GM19193 (cell line): Measurements from ENCODE around the gene FGF21.

ENCODE experiments used
- POLR2A ChIP-seq: IDR thresholded peaks from 4 replicates; pipeline ENCODE4 v1.6.1; 2011; ENCODE audit not compliant: insufficient read depth, insufficient read length; ENCODE audit errors: extremely low read depth

Gene FGF21, protein sequence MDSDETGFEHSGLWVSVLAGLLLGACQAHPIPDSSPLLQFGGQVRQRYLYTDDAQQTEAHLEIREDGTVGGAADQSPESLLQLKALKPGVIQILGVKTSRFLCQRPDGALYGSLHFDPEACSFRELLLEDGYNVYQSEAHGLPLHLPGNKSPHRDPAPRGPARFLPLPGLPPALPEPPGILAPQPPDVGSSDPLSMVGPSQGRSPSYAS

DNA sequence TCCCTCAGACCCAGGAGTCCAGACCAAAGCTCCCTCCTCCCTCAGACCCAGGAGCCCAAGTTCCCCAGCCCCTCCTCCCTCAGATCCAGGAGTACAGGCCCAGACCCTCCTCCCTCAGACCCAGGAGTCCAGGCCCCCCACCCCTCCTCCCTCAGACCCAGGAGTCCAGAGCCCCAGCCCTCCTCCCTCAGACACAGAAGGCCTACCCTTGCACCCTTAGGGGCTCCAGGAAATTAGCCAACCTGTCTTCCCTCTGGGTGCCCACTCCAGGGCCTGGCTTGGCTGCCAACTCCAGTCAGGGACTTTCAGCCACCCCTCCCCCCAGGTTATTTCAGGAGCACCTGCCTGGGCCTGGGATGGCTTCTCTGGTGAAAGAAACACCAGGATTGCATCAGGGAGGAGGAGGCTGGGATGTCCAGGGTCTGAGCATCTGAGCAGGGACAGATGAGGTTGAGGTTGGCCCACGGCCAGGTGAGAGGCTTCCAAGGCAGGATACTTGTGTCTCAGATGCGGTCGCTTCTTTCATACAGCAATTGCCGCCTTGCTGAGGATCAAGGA lies at the start of gene FGF21:
Gene FGF21 (plus strand): TSS at position 441 of the 558 bp plus-strand sequence. CDS start 713 bp downstream, outside the sequence.
- TF ChIP-seq POLR2A, result no peak

DNA sequence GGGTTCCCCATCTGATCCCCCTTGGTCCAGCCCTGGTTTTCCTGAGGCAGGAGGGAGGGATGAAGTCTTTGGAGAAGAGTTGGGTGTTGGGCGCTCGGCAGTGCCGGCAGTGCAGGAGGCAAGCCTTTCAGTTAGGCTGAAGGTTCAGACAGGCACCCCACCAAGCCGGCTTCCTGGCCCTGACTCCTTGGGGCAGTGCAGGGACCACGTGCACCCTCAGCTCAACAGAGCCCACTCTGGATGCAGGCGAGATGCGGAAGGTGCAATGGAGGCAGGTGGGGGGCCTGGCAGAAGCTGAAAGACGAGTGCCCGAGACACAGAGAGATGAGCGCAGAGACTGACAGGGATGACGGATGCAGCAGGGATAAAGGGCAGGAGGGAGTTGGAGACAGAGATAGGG lies 46.9 kb upstream of the FGF21 start:
- no peak for TF ChIP-seq POLR2A

DNA sequence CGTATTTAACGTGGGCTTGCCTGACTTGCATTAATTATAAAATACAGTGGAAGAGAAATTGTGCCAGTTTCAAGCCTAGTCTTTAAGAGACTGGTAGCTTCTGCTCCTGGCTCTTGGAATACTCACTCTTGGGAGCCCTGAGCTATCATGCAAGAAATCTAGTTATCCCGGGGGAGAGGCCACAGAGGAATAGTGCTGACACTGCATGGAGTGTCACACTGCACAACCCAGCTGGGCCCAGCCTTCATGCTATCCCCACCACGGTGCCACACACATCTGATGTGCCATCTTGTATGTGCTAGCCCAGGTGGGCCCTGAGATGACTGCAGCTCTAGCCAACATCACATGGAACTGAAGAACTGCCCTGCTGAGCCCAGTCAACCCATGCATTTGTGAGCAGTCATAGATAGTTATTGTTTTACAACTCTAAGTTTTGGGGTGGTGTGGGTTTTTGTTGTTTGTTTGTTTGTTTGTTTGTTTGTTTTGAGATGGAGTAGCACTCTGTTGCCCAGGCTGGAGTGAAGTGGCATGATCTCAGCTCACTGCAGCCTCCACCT lies 44.1 kb upstream of the FGF21 start:
- no peak for TF ChIP-seq POLR2A

DNA sequence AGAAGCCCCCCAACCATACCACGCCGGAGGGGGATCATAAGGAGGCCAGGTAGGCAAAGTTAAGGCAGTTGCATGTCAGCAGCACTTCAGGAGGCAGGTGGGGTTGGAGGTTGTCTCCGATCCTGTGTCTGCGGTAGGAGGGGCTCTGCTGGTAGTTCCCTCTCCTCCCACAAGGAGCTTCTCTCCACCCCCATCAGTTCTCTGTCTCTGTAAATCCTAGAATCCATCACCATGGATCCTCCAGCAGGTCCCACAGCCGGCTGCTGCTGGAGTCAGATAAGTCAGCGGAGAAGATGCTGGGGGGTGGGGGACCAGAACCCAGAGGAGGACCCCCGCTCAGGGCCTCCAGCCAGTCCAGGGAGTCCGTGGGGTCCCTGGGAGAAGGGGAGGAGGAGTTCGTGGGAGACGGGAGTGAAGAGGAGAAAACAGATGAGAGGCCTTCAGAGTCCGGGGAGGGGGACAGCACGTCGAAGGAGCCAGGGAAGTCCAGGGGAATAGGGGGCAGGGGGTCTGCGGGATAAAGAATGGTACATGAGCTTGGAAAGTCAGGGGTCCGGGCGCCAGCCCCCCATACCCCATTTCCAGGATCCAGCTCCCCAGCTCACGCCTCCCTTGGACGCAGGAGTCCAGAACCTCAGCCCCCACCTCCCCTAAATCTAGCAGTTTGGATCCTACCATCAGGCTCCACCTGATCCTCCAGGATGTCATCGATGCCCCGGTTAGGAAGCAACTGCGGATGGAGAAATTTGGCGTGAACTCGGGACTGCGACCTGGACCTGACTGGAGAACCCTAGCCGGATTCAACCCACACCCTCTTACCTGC lies 42.1 kb upstream of the FGF21 start:
- no peak for TF ChIP-seq POLR2A

DNA sequence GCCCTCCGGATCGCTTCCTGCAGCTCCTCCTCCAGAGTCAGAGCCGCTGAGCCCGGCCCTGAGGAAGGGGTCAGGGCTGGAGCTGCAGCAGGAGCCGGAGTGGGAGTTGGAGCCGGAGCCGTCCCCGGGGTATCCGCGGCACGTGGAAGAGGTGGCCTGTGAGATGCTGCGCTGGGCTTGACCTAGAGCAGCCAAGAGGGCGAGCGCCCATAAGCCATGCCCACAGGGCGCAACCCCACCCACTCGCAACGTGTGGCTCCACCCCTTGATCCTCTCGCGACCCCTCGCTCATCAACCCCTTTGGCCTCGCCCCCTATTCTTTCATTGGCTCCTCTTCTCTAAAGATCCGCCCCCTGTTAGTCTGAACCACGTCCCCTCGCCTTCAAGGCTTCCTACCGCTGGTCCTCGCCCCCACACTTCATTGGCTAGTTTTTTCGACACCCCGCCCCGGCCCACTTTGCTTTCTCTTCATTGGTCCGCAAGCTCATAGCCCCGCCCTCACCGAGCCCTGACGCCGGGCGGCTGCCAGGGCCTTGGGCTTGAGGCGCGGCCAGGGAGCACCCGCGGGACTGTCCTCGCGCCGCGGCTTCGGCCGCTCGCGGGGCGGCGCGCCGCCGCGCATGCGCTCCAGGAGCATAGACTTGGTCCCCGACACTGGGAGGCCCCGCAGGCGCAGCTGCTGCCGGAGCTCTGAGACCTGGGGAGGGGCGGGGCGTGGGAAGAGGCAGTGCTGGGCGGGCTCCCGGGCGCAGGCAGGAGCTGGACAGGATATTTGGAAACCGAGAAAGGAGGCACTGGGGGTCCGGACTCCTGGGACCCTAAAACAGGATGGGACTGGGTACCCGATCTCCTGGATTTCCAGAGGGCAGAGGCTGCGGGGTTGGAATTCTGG lies 41.2 kb upstream of the FGF21 start:
- peak; percentile 52 for TF ChIP-seq POLR2A

DNA sequence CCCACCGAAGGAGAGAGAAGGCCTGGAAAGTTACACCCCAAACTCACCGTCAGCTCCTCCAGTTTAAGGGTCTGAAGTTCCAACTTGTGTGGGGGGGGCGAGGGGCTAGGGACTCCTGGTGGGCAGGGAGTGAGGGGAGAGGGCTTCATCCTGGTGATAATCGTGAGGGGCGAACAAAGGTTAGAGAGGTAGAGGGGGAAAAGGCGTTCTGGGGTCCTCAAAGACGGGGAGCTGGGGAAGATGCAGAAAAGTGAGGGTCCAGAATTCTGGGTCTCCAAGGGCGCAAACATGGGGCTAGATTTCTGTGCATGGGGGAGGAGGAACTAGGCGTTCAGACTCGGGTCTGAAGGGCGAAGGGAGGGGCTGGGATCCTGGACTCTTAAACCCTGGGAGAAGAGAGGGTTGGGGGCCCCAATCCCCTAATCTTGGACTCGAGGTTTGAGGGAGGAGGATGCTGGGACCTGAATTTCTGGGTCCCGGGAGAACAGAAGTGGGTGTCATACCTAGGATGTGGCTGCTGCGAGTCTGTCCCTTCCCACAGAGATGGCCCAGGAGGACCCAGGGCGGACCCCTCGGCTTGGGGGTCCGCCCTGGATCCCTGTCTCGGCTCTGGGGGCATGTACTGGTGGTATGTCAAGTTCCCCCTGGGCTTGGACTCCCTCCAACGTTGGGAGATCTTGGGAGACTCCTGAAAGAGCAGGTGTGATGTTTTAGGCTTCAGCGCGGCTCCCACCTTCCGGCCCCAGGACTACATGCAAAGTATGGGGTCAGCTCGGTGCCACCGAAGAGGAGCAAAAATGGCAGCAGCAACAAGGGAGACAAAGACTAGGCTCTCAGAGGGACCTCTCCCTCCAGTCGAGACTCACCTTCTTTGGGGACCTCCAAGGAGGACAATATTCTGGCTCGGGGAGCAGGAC lies 40.3 kb upstream of the FGF21 start:
- TF ChIP-seq POLR2A, result no peak

DNA sequence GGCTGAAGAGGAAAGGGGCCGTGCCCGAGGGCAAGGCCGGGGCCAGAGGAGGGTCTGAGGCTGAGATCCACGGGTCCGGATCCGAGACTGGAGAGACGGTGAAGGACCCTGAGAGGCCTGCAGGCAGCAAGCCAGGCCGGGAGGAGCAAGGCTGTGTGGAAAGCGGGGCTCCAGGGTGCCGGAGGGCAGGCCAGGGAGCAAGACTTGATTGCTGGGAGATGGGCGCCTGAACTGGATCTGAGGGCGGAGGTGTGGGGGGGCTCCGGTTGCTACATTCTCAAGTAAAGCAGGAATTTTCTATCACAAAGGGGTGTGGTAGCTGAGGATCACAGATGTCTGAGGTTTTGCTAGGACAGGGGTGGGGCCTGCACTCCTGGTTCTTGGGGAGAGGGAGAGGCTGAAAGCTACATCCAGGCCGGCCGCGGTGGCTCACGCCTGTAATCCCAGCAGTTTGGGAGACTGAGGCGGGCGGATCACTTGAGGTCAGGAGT lies 39.6 kb upstream of the FGF21 start:
- TF ChIP-seq POLR2A, result no peak

DNA sequence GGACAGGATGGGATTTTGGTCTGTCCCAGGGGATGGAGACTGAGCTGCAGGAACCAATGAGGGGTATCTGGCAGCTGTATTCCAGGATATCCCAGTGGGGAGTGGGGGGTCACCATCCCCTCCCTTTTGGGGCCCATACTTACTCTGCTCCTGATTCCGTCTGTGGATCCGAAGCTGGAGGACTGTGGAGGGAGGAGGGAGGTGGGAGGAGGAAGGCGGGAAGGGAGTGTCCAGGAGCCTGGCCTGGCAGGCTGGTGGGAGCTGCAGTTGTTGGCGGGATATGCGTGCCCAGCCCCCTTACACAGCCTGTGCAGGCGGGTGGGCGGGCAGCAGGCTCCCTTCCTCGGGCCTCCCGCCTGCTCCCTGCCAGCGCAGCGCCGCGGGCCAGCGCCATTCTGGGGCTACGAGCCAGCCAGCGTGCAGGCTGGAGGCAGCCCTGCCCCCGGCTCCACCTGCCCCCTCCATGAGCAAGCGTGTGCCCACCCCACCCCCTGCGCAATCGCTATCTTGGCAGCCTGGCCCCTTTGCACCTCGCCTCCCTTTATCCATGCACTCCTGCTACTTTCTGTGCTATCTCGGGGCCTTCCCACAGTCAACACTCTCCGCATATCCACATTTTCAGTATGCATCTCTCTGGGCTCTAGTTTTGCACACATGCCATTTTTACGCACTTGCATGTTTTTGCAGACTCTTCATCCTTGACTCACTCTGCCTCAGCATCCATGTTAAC lies 38.6 kb upstream of the FGF21 start:
- no peak for TF ChIP-seq POLR2A

DNA sequence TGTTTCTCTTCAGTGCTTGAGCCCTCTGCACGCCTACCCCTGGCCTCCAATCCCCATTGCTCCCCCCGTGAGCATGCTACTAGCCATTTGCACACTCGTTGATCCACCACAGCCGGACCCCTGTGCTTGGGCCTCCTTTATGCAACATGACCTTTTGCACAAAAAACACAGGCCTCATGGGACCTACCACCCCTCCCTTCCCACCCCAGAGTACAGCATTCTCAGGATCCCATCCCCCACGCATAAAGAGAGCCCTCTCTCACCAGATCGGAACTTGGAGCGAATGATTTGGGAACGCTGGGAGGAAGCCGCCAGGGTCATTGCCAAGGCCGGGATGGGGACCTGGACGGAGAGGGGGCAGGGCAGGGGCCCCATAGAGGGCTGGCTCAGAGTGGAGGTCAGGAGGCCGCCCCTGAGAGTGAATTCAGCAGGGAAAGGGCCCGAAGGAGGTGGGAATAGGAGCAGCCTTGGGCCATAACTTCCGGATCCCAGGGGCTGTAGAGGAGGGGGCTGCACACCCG lies 36.6 kb upstream of the FGF21 start:
- no peak for TF ChIP-seq POLR2A

DNA sequence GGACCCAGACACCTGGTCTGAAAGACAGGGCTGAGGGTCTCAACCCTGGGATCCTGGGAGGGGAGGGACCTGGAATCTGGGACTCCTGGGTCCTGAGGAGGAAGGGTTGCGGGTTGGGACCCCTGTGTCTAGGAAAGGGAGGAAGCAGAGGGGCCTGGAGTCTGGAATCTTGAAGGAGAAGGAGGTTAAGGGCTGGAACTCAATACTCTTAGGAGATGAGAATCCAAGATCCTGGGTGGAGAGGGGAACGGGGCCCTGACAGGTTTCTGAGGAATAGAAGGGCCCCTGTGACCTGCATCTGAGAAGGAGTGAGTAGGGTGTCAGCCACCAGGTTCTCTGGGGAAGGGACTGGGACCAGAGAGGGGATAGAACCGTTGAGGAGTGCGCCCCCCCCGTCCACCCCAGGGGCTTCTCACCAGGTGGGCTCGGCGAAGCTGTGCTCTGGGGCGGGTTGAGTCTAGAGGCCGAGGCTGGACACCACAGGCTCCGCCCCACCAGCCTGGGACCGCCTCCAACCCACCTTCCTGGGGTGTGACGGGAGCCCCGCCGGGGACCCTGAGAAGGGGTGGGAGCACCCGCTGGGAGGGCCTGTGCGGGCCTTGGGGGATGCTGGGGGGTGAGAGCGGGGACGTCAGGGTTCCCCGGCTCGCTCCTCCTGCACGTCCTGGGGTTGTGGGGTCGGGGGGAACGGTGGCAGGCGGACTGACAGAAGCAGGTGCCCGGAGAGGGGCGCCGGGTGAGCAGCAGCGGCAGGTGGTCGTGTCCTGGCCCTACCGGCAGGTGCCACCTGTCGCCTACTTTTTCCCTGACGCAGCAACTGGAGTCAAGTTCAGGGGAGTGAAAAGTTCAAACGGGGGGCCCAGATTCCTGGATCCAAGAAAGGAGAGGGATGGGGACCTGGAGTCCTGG lies 35.8 kb upstream of the FGF21 start, which contains the start of gene MAMSTR:
Gene MAMSTR (minus strand): TSS at position 463 of the 909 bp plus-strand sequence. CDS start 694 bp downstream, outside the sequence.
- no peak for TF ChIP-seq POLR2A

DNA sequence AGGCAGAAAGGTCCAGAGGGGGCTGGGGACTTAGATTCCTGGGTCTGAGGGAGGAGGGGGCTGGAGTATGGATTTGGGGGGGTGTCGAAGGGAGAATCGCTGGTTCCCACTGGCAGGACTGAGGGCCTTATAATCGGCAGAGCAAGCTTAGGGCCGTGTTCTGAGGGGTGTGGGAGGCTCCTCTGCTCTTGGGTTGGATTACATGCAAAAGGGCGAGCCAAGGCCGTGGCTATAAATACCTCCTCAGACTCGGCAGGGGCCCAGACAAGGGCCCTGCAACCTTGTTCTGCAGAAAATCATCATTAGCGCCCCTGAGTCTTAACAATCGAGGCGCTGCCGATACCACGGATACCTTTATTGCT lies 35.1 kb upstream of the FGF21 start:
- no peak for TF ChIP-seq POLR2A
